ENCODE results near the gene ZSWIM1. TPM values are rescaled to one million over a fixed set of nuclear protein-coding genes. Genes with fewer than 3 reads are reported as not detected.
A peak's percentile ranks its signal among the peaks of the same experiment; 100 is the strongest.

Gene ZSWIM1
- total and polyA plus RNA-seq, 2 donors (not counting 1 experiment from before 2014, with no cell fraction given) = 5.4 to 15.7 TPM

DNA sequence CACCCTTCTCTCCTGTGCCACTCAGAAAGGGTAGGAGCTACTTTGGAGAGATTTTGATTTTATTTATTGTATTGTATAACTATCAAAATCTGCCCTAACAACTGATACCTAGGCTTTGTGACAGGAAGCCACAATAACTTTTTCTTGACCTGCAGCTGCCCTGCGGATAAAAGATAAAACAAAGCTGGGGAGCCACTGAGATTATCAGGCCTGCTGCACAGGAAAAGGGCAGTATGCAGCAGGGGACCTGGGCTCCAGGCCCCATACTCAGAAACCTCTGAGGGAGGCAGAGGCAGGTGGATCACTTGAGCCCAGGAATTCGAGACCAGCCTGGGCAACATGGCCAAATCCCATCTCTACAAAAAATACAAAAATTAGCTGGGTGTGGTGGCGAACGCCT, 48.4 kb upstream of the ZSWIM1 start:
- TF ChIP-seq EZH2 (IDR thresholded peaks at IDR 0.05; ENCODE audit: borderline replicate concordance, insufficient read depth, low read depth, low read length, poor library complexity, severe bottlenecking) = no peak
- TF ChIP-seq, protein P1, sequence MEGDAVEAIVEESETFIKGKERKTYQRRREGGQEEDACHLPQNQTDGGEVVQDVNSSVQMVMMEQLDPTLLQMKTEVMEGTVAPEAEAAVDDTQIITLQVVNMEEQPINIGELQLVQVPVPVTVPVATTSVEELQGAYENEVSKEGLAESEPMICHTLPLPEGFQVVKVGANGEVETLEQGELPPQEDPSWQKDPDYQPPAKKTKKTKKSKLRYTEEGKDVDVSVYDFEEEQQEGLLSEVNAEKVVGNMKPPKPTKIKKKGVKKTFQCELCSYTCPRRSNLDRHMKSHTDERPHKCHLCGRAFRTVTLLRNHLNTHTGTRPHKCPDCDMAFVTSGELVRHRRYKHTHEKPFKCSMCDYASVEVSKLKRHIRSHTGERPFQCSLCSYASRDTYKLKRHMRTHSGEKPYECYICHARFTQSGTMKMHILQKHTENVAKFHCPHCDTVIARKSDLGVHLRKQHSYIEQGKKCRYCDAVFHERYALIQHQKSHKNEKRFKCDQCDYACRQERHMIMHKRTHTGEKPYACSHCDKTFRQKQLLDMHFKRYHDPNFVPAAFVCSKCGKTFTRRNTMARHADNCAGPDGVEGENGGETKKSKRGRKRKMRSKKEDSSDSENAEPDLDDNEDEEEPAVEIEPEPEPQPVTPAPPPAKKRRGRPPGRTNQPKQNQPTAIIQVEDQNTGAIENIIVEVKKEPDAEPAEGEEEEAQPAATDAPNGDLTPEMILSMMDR (IDR thresholded peaks at IDR 0.05) = no peak
- H3K4me1 Mint-ChIP-seq = peaks cover 12% of the 10 kb centered on the region
- ChIA-PET CTCF (interaction anchor here (1.1 kb wide), 1 partner anchor 9 kb away, joined by 5 read pairs; no protein-coding TSS in a partner anchor), POLR2A (interaction anchor here (2.1 kb wide), 1 partner anchor 10 kb away, joined by 5 read pairs; no protein-coding TSS in a partner anchor)
- peak overlapping the region; percentile 83 for H3K4me3 Mint-ChIP-seq
- Histone ChIP-seq H3K9ac (ENCODE audit: low read length) (no peak overlapping the region), H3K36me3 (replicated peaks in 1 of 2; ENCODE audit: control extremely low read depth in 1 of 2, control insufficient read depth in 1 of 2, extremely low read depth in 1 of 2, insufficient read depth in 2 of 2, low read length in 1 of 2) (no peaks in the 10 kb centered on the region), H3K27me3 (replicated peaks in 1 of 4; ENCODE audit: control extremely low read depth in 1 of 4, control insufficient read depth in 3 of 4, insufficient read depth in 4 of 4, low read length in 3 of 4) (no peaks in the 10 kb centered on the region), H3K4me1 (ENCODE audit: control insufficient read depth in 2 of 2, insufficient read depth in 2 of 2, low read length in 2 of 2) (peaks cover 6 to 18% of the 10 kb centered on the region in 2 donors), H3K79me2 (ENCODE audit: control insufficient read depth, insufficient read depth, low read length) (no peaks in the 10 kb centered on the region), H3K4me3 (ENCODE audit: control extremely low read depth in 1 of 5, extremely low read depth in 1 of 5, insufficient read depth in 1 of 5, low read depth in 2 of 5, low read length in 4 of 5) (no peak overlapping the region), H3K4me2 (replicated peaks; ENCODE audit: low read depth, low read length, poor library complexity, severe bottlenecking) (no peak overlapping the region), H3K9me3 (ENCODE audit: control extremely low read depth in 1 of 3, control insufficient read depth in 2 of 3, insufficient read depth in 1 of 3, low read length in 2 of 3) (no peaks in the 10 kb centered on the region), H4K20me1 (ENCODE audit: control insufficient read depth, insufficient read depth, low read length, poor library complexity, severe bottlenecking) (no peaks in the 10 kb centered on the region), H3K27ac (ENCODE audit: low read length in 2 of 2) (no peak overlapping the region), H2AFZ (ENCODE audit: insufficient read depth, low read depth, low read length, poor library complexity, severe bottlenecking) (no peak overlapping the region)
- H3K9me3 Mint-ChIP-seq (ENCODE audit: insufficient read depth) = no peaks in the 10 kb centered on the region
- intact Hi-C loops (cut with micrococcal nuclease) = no loop called here
- WGBS (ENCODE audit: insufficient coverage) = 56% methylated on average over 1 of the region's 4 CpGs
- H3K27ac Mint-ChIP-seq = no peak overlapping the region
- no peak for DNase-seq
- no peak for ATAC-seq (ENCODE audit: low read depth)
- H3K27me3 Mint-ChIP-seq = no peaks in the 10 kb centered on the region

DNA sequence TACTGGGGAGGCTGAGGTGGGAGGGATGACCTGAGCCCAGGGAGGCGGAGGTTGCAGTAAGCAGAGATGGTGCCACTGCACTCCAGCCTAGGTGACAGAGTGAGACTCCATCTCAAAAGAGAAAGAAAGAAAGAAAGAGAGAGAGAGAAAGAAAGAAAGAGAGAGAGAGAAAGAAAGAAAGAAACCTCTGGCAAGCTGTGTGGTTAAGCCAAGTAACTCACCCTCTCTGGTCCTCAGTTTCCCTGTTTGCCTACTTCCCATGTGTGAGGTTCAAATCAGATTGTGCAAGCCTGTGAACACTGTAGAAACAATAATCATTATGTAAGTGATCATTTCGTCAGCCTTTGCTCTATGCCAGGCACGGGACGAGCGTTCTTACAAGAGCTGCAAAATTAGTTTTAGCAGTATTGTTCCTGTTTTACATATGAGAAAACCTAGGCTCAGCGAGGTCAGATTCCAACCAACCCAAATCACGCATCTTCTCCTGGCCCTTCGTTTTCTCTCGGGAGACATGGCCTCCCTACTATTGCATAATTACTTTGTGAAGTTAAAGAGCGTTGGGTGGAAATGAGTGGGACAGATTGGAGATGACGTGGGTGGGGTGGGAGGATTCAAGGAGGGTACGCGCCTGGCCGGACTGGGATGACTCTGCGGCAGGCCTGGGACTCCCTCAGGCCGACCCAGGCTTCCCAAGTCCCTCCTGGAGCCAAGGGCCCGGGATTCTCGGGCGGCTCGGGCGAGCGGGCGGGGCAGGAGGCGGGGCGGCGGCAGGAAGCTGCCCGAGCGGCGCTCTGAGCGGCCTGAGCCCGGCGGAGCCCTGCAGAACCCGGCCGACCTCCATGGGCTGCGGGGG, 47.8 kb upstream of the ZSWIM1 start, which contains the start of gene SNX21:
TSS of gene SNX21 (plus strand) at position 770 of the 853 bp plus-strand sequence. CDS start 121 bp downstream, outside the sequence.
- ChIA-PET POLR2A (interaction anchor here (2.1 kb wide), 1 partner anchor 9 kb away, joined by 5 read pairs; no protein-coding TSS in a partner anchor), CTCF (interaction anchor here (0.7 to 1.1 kb wide), 3 partner anchors 10 to 128 kb away, joined by 3 to 5 read pairs (median 4); no protein-coding TSS in a partner anchor)
- Histone ChIP-seq H3K27ac (ENCODE audit: low read length in 2 of 2) (peak within 1 kb of the TSS in 1 of 2 donors; percentile 55), H3K9me3 (ENCODE audit: control extremely low read depth in 1 of 3, control insufficient read depth in 2 of 3, insufficient read depth in 1 of 3, low read length in 2 of 3) (no peaks in the 10 kb centered on the region), H3K4me3 (ENCODE audit: control extremely low read depth in 1 of 5, extremely low read depth in 1 of 5, insufficient read depth in 1 of 5, low read depth in 2 of 5, low read length in 4 of 5) (peak within 1 kb of the TSS; percentile 47 to 82 (median 67)), H3K4me1 (ENCODE audit: control insufficient read depth in 2 of 2, insufficient read depth in 2 of 2, low read length in 2 of 2) (peaks cover 6 to 18% of the 10 kb centered on the region in 2 donors), H3K9ac (ENCODE audit: low read length) (peak within 1 kb of the TSS; percentile 81), H3K27me3 (replicated peaks in 1 of 4; ENCODE audit: control extremely low read depth in 1 of 4, control insufficient read depth in 3 of 4, insufficient read depth in 4 of 4, low read length in 3 of 4) (no peaks in the 10 kb centered on the region), H3K4me2 (replicated peaks; ENCODE audit: low read depth, low read length, poor library complexity, severe bottlenecking) (peak within 1 kb of the TSS; percentile 98), H2AFZ (ENCODE audit: insufficient read depth, low read depth, low read length, poor library complexity, severe bottlenecking) (peak within 1 kb of the TSS; percentile 93), H3K36me3 (replicated peaks in 1 of 2; ENCODE audit: control extremely low read depth in 1 of 2, control insufficient read depth in 1 of 2, extremely low read depth in 1 of 2, insufficient read depth in 2 of 2, low read length in 1 of 2) (no peaks in the 10 kb centered on the region), H3K79me2 (ENCODE audit: control insufficient read depth, insufficient read depth, low read length) (no peaks in the 10 kb centered on the region), H4K20me1 (ENCODE audit: control insufficient read depth, insufficient read depth, low read length, poor library complexity, severe bottlenecking) (no peaks in the 10 kb centered on the region)
- intact Hi-C loops (cut with micrococcal nuclease) = no loop called here
- WGBS (ENCODE audit: insufficient coverage) = 0% methylated on average over 28 of the region's 35 CpGs
- H3K27me3 Mint-ChIP-seq = no peaks in the 10 kb centered on the region
- peak; percentile 48 for DNase-seq
- peak; percentile 77 for ATAC-seq (ENCODE audit: low read depth)
- peak within 1 kb of the TSS; percentile 53 for H3K27ac Mint-ChIP-seq
- peaks cover 12% of the 10 kb centered on the region for H3K4me1 Mint-ChIP-seq
- no peak for TF ChIP-seq EZH2 (IDR thresholded peaks at IDR 0.05; ENCODE audit: borderline replicate concordance, insufficient read depth, low read depth, low read length, poor library complexity, severe bottlenecking)
- TF ChIP-seq, protein P1 (IDR thresholded peaks at IDR 0.05) = no peak
- peak within 1 kb of the TSS; percentile 83 for H3K4me3 Mint-ChIP-seq
- no peaks in the 10 kb centered on the region for H3K9me3 Mint-ChIP-seq (ENCODE audit: insufficient read depth)
